Ectodermal cell (in vitro differentiated cells): Measurements from ENCODE around the gene TMEM178B.
"Not testable (repeated sequence)": the region's sequence is repeated elsewhere in the genome, so short reads cannot be mapped to it uniquely, and the experiment has no call there.

Source experiments
- H3K27ac ChIP-seq: 2 replicates; pipeline ENCODE4 v1.7.0; 2013; ENCODE audit warnings: mild to moderate bottlenecking, low read depth, low read length; ENCODE audit not compliant: insufficient read depth, poor library complexity, severe bottlenecking
- H3K27me3 ChIP-seq: 2 replicates; pipeline ENCODE4 v1.7.0; 2013; ENCODE audit warnings: mild to moderate bottlenecking, low read length; ENCODE audit not compliant: insufficient read depth, control insufficient read depth, poor library complexity, severe bottlenecking
- H3K36me3 ChIP-seq: one replicate; pipeline ENCODE4 v1.7.0; 2013; ENCODE audit warnings: low read length; ENCODE audit not compliant: control insufficient read depth, insufficient read depth
- H3K4me1 ChIP-seq: one replicate; pipeline ENCODE4 v1.7.0; 2013; ENCODE audit warnings: low read length; ENCODE audit not compliant: control insufficient read depth, insufficient read depth
- H3K4me3 ChIP-seq: 2 replicates; pipeline ENCODE4 v1.7.0; 2013; ENCODE audit warnings: low read depth, low read length, control low read depth; ENCODE audit not compliant: insufficient read depth
- H3K9me3 ChIP-seq: 2 replicates; pipeline ENCODE4 v1.7.0; 2013; ENCODE audit warnings: mild to moderate bottlenecking, low read length, moderate library complexity; ENCODE audit not compliant: control insufficient read depth
- WGBS, 2 experiments: methylation state at CpG; one replicate each; pipeline ENCODE4 v1.1.7; 2013; ENCODE audit warnings: missing lambda C conversion rate in 2 of 2; 5-methylcytosine and 5-hydroxymethylcytosine counted together

The TMEM178B gene

GRCh38 chr7:141317033-141317585, 243.2 kb downstream of the TMEM178B start:
- H3K27ac ChIP-seq = no peak overlapping the region
- no peak overlapping the region for H3K4me3 ChIP-seq
- H3K27me3 ChIP-seq = no peaks in the 10 kb centered on the region
- no peaks in the 10 kb centered on the region for H3K4me1 ChIP-seq
- no peaks in the 10 kb centered on the region for H3K36me3 ChIP-seq
- 91 to 94% methylated on average over 3 of the region's 3 CpGs for WGBS, 2 experiments
- H3K9me3 ChIP-seq = no peaks in the 10 kb centered on the region

GRCh38 chr7:141320287-141320686, 246.4 kb downstream of the TMEM178B start:
- H3K36me3 ChIP-seq = no peaks in the 10 kb centered on the region
- H3K4me3 ChIP-seq = no peak overlapping the region
- peaks cover 5% of the 10 kb centered on the region for H3K4me1 ChIP-seq
- H3K27me3 ChIP-seq = no peaks in the 10 kb centered on the region
- H3K9me3 ChIP-seq = no peaks in the 10 kb centered on the region
- no peak overlapping the region for H3K27ac ChIP-seq
- 92 to 94% methylated on average over 3 of the region's 3 CpGs for WGBS, 2 experiments

- Histone ChIP-seq H3K9me3 (no peaks in the 10 kb centered on the region), H3K27ac (no peak overlapping the region), H3K27me3 (no peaks in the 10 kb centered on the region), H3K4me3 (no peak overlapping the region), H3K36me3 (no peaks in the 10 kb centered on the region), H3K4me1 (peaks cover 11% of the 10 kb centered on the region)
- WGBS, 2 experiments = 91 to 92% methylated on average over 6 of the region's 6 CpGs
These were observed 248.5 kb downstream of the TMEM178B start for GRCh38 chr7:141322383-141322782.

- no peak overlapping the region for H3K4me3 ChIP-seq
- no peak overlapping the region for H3K27ac ChIP-seq
- no peaks in the 10 kb centered on the region for H3K9me3 ChIP-seq
- peaks cover 11% of the 10 kb centered on the region for H3K4me1 ChIP-seq
- no peaks in the 10 kb centered on the region for H3K27me3 ChIP-seq
- WGBS, 2 experiments = 91 to 94% methylated on average over 4 of the region's 4 CpGs
- no peaks in the 10 kb centered on the region for H3K36me3 ChIP-seq
These were observed 250.0 kb downstream of the TMEM178B start for GRCh38 chr7:141323826-141324225.

GRCh38 chr7:141324870-141325269, 251.0 kb downstream of the TMEM178B start:
- no peaks in the 10 kb centered on the region for H3K9me3 ChIP-seq
- no peaks in the 10 kb centered on the region for H3K27me3 ChIP-seq
- no peaks in the 10 kb centered on the region for H3K36me3 ChIP-seq
- WGBS, 2 experiments = 61 to 67% methylated on average over 3 of the region's 3 CpGs
- no peak overlapping the region for H3K4me3 ChIP-seq
- H3K27ac ChIP-seq = no peak overlapping the region
- H3K4me1 ChIP-seq = peaks cover 11% of the 10 kb centered on the region

- Histone ChIP-seq H3K36me3 (no peaks in the 10 kb centered on the region), H3K9me3 (no peaks in the 10 kb centered on the region), H3K4me3 (no peak overlapping the region), H3K4me1 (peaks cover 11% of the 10 kb centered on the region), H3K27ac (no peak overlapping the region), H3K27me3 (no peaks in the 10 kb centered on the region)
- 46 to 49% methylated on average over 2 of the region's 2 CpGs for WGBS, 2 experiments
These were observed 251.4 kb downstream of the TMEM178B start for GRCh38 chr7:141325275-141325674.

- no peaks in the 10 kb centered on the region for H3K9me3 ChIP-seq
- H3K4me3 ChIP-seq = no peak overlapping the region
- H3K36me3 ChIP-seq = no peaks in the 10 kb centered on the region
- WGBS, 2 experiments = 86 to 93% methylated on average over 2 of the region's 2 CpGs
- H3K27me3 ChIP-seq = no peaks in the 10 kb centered on the region
- H3K4me1 ChIP-seq = peaks cover 11% of the 10 kb centered on the region
- no peak overlapping the region for H3K27ac ChIP-seq
These were observed 254.4 kb downstream of the TMEM178B start for GRCh38 chr7:141328290-141328689.

- not testable (repeated sequence) for H3K36me3 ChIP-seq, H3K27ac ChIP-seq, H3K9me3 ChIP-seq, H3K27me3 ChIP-seq, H3K4me3 ChIP-seq, H3K4me1 ChIP-seq
- WGBS, 2 experiments = 100% methylated on average over 2 of the region's 2 CpGs; no CpG with 5 or more reads in 1 of the 2 experiments
These were observed 256.4 kb downstream of the TMEM178B start for GRCh38 chr7:141330285-141330684.

GRCh38 chr7:141333459-141333858, 259.6 kb downstream of the TMEM178B start:
- no peaks in the 10 kb centered on the region for H3K27me3 ChIP-seq
- 85 to 86% methylated on average over 4 of the region's 4 CpGs for WGBS, 2 experiments

GRCh38 chr7:141335164-141335563, 261.3 kb downstream of the TMEM178B start:
- H3K36me3 ChIP-seq = no peaks in the 10 kb centered on the region
- H3K27me3 ChIP-seq = no peaks in the 10 kb centered on the region
- no peaks in the 10 kb centered on the region for H3K9me3 ChIP-seq
- 94 to 96% methylated on average over 4 of the region's 4 CpGs for WGBS, 2 experiments
- H3K4me3 ChIP-seq = no peak overlapping the region
- H3K4me1 ChIP-seq = no peaks in the 10 kb centered on the region
- H3K27ac ChIP-seq = no peak overlapping the region

More at GRCh38 chr7:141333459-141333858, 259.6 kb downstream of the TMEM178B start:
- H3K36me3 ChIP-seq = no peaks in the 10 kb centered on the region
- H3K4me3 ChIP-seq = no peak overlapping the region
- H3K27ac ChIP-seq = no peak overlapping the region
- no peaks in the 10 kb centered on the region for H3K4me1 ChIP-seq
- no peaks in the 10 kb centered on the region for H3K9me3 ChIP-seq

- H3K27me3 ChIP-seq = no peaks in the 10 kb centered on the region
- H3K36me3 ChIP-seq = no peaks in the 10 kb centered on the region
- H3K4me1 ChIP-seq = no peaks in the 10 kb centered on the region
- no peak overlapping the region for H3K27ac ChIP-seq
- H3K4me3 ChIP-seq = no peak overlapping the region
- WGBS, 2 experiments = 71 to 79% methylated on average over 1 of the region's 1 CpG
- H3K9me3 ChIP-seq = no peaks in the 10 kb centered on the region
These were observed 265.7 kb downstream of the TMEM178B start for GRCh38 chr7:141339603-141340002.
